PC-9 (cell line): Measurements from ENCODE around the gene SERP1. TPM values are rescaled to one million over a fixed set of nuclear protein-coding genes. Genes with fewer than 3 reads are reported as not detected.

Source experiments
- Bru-seq: library from RNA; stranded (reverse); fragments of 400-500 nt; gene quantifications from one replicate; lab custom pipeline; 2021; lab: Mats Ljungman, UMichigan
- BruChase-seq, 2 experiments: library from RNA; stranded (reverse); fragments of 400-500 nt; gene quantifications; one replicate each; lab custom pipeline; 2021; lab: Mats Ljungman, UMichigan
- BruUV-seq: library from RNA; stranded (reverse); fragments of 400-500 nt; replicated peaks from 2 replicates; lab custom pipeline; 2021; lab: Mats Ljungman, UMichigan
- CTCF ChIA-PET: fragments of 300-600 bp; sonication (Branson Sonifier 250); formaldehyde crosslinking; loops from one replicate; lab custom pipeline; 2022; ENCODE audit warnings: antibody characterized with exemption; lab: Charles Lee
- POLR2A ChIA-PET: fragments of 300-600 bp; sonication (Branson Sonifier 250); formaldehyde crosslinking; loops from one replicate; lab custom pipeline; 2022; ENCODE audit warnings: antibody characterized with exemption; ENCODE audit not compliant: unreplicated experiment; lab: Charles Lee
- DNase-seq, 2 experiments: peaks; one replicate each; pipeline versions ENCODE4 v3.0.0 to v3.0.0-alpha.2; 2015 to 2022; ENCODE audit warnings: mixed read lengths in 1 of 2
- H2AFZ ChIP-seq: fragments of 200-600 bp; sonication (generic); 2 replicates; pipeline ENCODE4 v1.8.1; 2017; ENCODE audit warnings: antibody characterized with exemption
- H3F3A ChIP-seq: fragments of 200-600 bp; sonication (generic); 2 replicates; pipeline ENCODE4 v1.8.1; 2017; ENCODE audit warnings: antibody characterized with exemption, mild to moderate bottlenecking, low read depth; ENCODE audit not compliant: insufficient read depth
- H3K27ac ChIP-seq: fragments of 200-600 bp; sonication (generic); 2 replicates; pipeline ENCODE4 v1.6.1; 2016; ENCODE audit warnings: mixed run types
- H3K27me3 ChIP-seq: fragments of 200-600 bp; sonication (generic); 2 replicates; pipeline ENCODE4 v1.6.1; 2016; ENCODE audit warnings: low read depth, mixed run types; ENCODE audit not compliant: insufficient read depth
- H3K36me3 ChIP-seq: fragments of 200-600 bp; sonication (generic); 2 replicates; pipeline ENCODE4 v1.6.1; 2016; ENCODE audit warnings: low read depth, mixed run types
- H3K4me1 ChIP-seq: fragments of 200-600 bp; sonication (generic); replicated peaks from 2 replicates; pipeline ENCODE4 v1.6.1; 2016; ENCODE audit warnings: mixed run types; ENCODE audit not compliant: insufficient read depth
- H3K4me2 ChIP-seq: fragments of 200-600 bp; sonication (generic); 2 replicates; pipeline ENCODE4 v1.6.1; 2017; ENCODE audit warnings: mixed run types
- H3K4me3 ChIP-seq: fragments of 200-600 bp; sonication (generic); 2 replicates; pipeline ENCODE4 v1.6.1; 2016; ENCODE audit warnings: mixed run types
- H3K79me2 ChIP-seq: fragments of 200-600 bp; sonication (generic); 2 replicates; pipeline ENCODE4 v1.6.1; 2017; ENCODE audit warnings: low read depth, mixed run types
- H3K9me2 ChIP-seq: fragments of 200-600 bp; sonication (generic); 2 replicates; pipeline ENCODE4 v1.8.1; 2017; ENCODE audit warnings: mild to moderate bottlenecking; ENCODE audit not compliant: insufficient read depth
- H3K9me3 ChIP-seq: fragments of 200-600 bp; sonication (generic); 2 replicates; pipeline ENCODE4 v1.8.1; 2016; ENCODE audit warnings: low read depth; ENCODE audit not compliant: insufficient read depth
- H4K20me1 ChIP-seq: fragments of 200-600 bp; sonication (generic); 2 replicates; pipeline ENCODE4 v1.8.1; 2017; ENCODE audit not compliant: insufficient read depth
- EZH2 ChIP-seq: fragments of 200-600 bp; sonication (generic); IDR thresholded peaks from 2 replicates; pipeline ENCODE4 v1.8.0; 2017; ENCODE audit warnings: antibody characterized with exemption, low read depth
- intact Hi-C: fragments of 100-400 bp; cut with micrococcal nuclease; formaldehyde crosslinking; loops from one replicate; pipeline ENCODE4 v1.10.0; 2022; ENCODE audit not compliant: unreplicated experiment
- long read RNA-seq: library from polyadenylated mRNA; stranded (forward); transcript quantifications from one replicate; pipeline ENCODE4 v2.0.0, GENCODE V29; 2022
- total RNA-seq: library from RNA; stranded (reverse); gene quantifications from 2 replicates; pipeline ENCODE4 v1.2.3, GENCODE V29; 2021
- TF ChIP-seq, protein P1 (sequence below): fragments of 200-600 bp; sonication (generic); conservative IDR thresholded peaks from 2 replicates; pipeline ENCODE4 v1.6.1; 2017; ENCODE audit warnings: mixed run types, antibody characterized with exemption, mild to moderate bottlenecking, moderate library complexity

Gene SERP1
- total RNA-seq (106 and 113 TPM in 2 replicates), Bru-seq, nascent RNA (percentile 78 among the genes with signal in this experiment), BruChase-seq, experiment 1, labeled RNA remaining after a 2-hour chase (percentile 86 among the genes with signal in this experiment), BruChase-seq, experiment 2, labeled RNA remaining after a 6-hour chase (percentile 90 among the genes with signal in this experiment)
- long read RNA-seq, transcript SERP1-201 (3 exons, 3,171 nt): major isoform, 377 of 459 reads
- long read RNA-seq, transcript SERP1-208 (2 exons, 830 nt): minor isoform, 5 of 459 reads
- long read RNA-seq, transcript SERP1-206 (2 exons, 1,596 nt): minor isoform, 9 of 459 reads
- long read RNA-seq, partial matches to known transcripts: 4 of 459 reads
- long read RNA-seq, other reads (novel, unspliced or antisense): 64 of 459 reads

DNA sequence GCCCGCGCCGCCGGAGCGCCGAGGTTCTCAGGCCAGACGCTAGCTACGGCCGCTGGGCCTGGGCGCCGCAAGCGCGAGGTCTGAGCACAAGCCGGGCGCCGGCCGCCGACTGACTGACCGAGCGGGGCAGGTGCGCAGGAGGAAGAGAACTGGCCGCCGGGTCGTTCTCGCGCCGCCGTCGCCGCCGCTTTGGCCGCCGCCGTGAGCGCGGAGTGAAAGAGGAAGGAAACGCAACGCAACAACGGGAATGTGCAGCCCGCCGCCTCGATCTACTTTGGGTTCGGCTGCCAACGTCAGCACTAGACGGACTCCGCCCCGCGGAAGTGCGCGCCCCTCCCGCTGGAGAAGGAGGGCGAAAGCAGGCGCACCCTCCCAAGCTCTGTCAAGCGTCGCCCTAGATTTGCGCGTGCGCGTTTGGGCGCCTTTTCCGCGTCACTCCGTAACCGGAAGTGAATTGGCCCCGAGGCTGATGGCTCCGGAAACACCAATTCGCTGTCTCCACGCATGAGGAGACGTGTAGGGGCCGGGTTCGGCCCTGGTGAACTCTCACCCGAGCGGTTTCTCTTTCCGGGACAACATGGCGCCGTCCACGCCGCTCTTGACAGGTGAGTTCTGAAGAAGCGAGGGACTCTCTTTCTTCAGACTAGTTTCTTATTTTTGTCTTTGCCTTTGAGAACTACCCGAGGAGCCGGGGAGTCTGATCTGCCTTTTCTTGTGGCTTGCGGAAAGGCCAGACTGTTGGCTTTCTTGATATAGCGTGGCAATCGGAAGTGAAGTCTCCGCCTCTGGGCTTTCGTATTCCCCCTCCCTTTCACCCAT lies at the start of gene SERP1, which contains the start of gene EIF2A:
TSS of gene SERP1 (minus strand) at position 271 of the 819 bp plus-strand sequence. CDS start 361 bp downstream, outside the sequence.
TSS of gene EIF2A (plus strand) at position 562 of the 819 bp plus-strand sequence. CDS start at position 578, 16 bp downstream.
- ChIA-PET POLR2A (interaction anchor here (0.6 to 0.7 kb wide), 3 partner anchors 23 to 570 kb away, joined by 3 to 6 read pairs (median 5); no protein-coding TSS in a partner anchor), CTCF (no interaction called here)
- no peaks in the 10 kb centered on the region for H3K9me2 ChIP-seq

DNA sequence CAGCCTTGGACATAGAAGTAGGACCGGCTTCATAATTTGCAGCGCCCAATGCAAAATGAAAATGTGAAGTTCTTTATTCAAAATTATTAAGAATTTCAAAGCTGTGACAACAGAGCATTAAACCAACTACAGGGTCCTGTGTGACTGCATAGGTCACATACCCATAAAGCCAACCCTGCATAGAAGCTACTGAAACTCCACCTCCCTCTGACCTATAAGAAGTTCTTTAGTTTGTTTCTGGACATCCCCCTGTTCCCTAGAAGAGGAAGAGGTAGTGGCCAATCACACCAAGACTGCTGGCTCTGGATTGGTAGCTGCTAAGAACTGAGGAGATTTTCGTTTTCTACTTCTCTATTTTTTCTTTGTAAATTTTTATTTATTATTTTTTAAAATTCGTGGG lies 47.9 kb upstream of the SERP1 start:
- no TSS peak for BruUV-seq
- Histone ChIP-seq H3K79me2 (peaks cover 91% of the 10 kb centered on the region), H3K4me1 (peaks cover 17% of the 10 kb centered on the region), H3K4me2 (no peak overlapping the region), H3K27ac (no peak overlapping the region), H2AFZ (no peak overlapping the region), H3F3A (peaks cover 12% of the 10 kb centered on the region), H3K36me3 (peaks cover 10% of the 10 kb centered on the region; the same call in 1 of the 2 replicates), H3K9me3 (no peaks in the 10 kb centered on the region), H3K9me2 (no peaks in the 10 kb centered on the region; the same call in 1 of the 2 replicates), H3K4me3 (no peak overlapping the region), H4K20me1 (peaks cover 5% of the 10 kb centered on the region; the same call in 1 of the 2 replicates), H3K27me3 (no peaks in the 10 kb centered on the region)
- ChIA-PET CTCF (no interaction called here), POLR2A (no interaction called here)
- intact Hi-C loops: loop anchor here (5.0 kb wide), 2 partner anchors 123 to 273 kb away; no protein-coding TSS in a partner anchor
- TF ChIP-seq EZH2: no peak
- TF ChIP-seq, protein P1, sequence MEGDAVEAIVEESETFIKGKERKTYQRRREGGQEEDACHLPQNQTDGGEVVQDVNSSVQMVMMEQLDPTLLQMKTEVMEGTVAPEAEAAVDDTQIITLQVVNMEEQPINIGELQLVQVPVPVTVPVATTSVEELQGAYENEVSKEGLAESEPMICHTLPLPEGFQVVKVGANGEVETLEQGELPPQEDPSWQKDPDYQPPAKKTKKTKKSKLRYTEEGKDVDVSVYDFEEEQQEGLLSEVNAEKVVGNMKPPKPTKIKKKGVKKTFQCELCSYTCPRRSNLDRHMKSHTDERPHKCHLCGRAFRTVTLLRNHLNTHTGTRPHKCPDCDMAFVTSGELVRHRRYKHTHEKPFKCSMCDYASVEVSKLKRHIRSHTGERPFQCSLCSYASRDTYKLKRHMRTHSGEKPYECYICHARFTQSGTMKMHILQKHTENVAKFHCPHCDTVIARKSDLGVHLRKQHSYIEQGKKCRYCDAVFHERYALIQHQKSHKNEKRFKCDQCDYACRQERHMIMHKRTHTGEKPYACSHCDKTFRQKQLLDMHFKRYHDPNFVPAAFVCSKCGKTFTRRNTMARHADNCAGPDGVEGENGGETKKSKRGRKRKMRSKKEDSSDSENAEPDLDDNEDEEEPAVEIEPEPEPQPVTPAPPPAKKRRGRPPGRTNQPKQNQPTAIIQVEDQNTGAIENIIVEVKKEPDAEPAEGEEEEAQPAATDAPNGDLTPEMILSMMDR: no peak
- DNase-seq: no peak

More for the DNA sequence above, at the start of gene SERP1, which contains the start of gene EIF2A:
- H3K4me3 ChIP-seq: peak within 1 kb of the TSS; percentile 82
- H4K20me1 ChIP-seq: 0 out of 2 replicates have a peak, but pooled peaks cover 13% of the 10 kb centered on the region
- peak within 1 kb of the TSS; percentile 78 for H2AFZ ChIP-seq
- H3K27ac ChIP-seq: peak within 1 kb of the TSS; percentile 93
- intact Hi-C loops: loop anchor here (1.0 to 5.0 kb wide), 6 partner anchors 53 to 324 kb away; partner anchors contain the start of genes ERICH6, SIAH2 and TSC22D2
- peaks cover 27% of the 10 kb centered on the region for H3K36me3 ChIP-seq
- no TSS peak for BruUV-seq
- TF ChIP-seq, protein P1: no peak
- TF ChIP-seq EZH2: no peak
- H3K9me3 ChIP-seq: no peaks in the 10 kb centered on the region
- H3K4me1 ChIP-seq: peaks cover 27% of the 10 kb centered on the region
- H3K27me3 ChIP-seq: no peaks in the 10 kb centered on the region
- peaks cover 27% of the 10 kb centered on the region for H3F3A ChIP-seq
- peak within 1 kb of the TSS; percentile 93 for H3K4me2 ChIP-seq
- peaks cover 94% of the 10 kb centered on the region for H3K79me2 ChIP-seq
- DNase-seq: peak; percentile 96 to 99

DNA sequence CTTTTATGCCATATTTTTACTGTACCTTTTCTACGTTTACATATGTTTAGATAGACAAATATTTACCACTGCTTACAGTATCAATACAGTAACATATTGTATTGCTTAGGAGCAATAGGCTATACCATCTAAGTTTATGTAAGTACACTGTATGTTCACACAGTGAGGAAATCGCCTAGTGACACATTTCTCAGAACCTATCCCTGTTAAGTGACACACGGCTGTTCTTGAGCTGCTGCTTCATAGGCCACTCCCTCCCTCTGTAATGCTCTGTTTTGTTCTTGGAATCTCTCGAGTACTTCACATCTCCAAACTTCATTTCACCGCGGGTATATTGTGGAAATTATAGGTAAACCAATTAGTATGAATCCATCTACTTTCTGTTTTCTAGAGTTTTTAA lies 43.5 kb upstream of the SERP1 start:
- 0 out of 2 replicates have a peak, but pooled peaks cover 3% of the 10 kb centered on the region for H3F3A ChIP-seq
- no peaks in the 10 kb centered on the region for H3K9me3 ChIP-seq
- H3K79me2 ChIP-seq: peaks cover 63% of the 10 kb centered on the region
- TF ChIP-seq, protein P1: no peak
- TF ChIP-seq EZH2: no peak
- no peaks in the 10 kb centered on the region for H3K27me3 ChIP-seq
- H3K4me3 ChIP-seq: no peak overlapping the region
- no peak overlapping the region for H3K4me2 ChIP-seq
- no peak overlapping the region for H2AFZ ChIP-seq
- POLR2A ChIA-PET: interaction anchor here (0.5 to 0.6 kb wide), 2 partner anchors 170 to 171 kb away, joined by 3 read pairs; no protein-coding TSS in a partner anchor
- H3K27ac ChIP-seq: no peak overlapping the region
- no peaks in the 10 kb centered on the region for H3K9me2 ChIP-seq
- CTCF ChIA-PET: no interaction called here
- DNase-seq: no peak
- BruUV-seq: no TSS peak
- peaks cover 14% of the 10 kb centered on the region; the same call in 1 of the 2 replicates for H3K36me3 ChIP-seq
- H4K20me1 ChIP-seq: peaks cover 8% of the 10 kb centered on the region; the same call in 1 of the 2 replicates
- intact Hi-C loops: loop anchor here (5.0 kb wide), 2 partner anchors 128 to 278 kb away; no protein-coding TSS in a partner anchor
- no peaks in the 10 kb centered on the region for H3K4me1 ChIP-seq
